Stimulated activated CD8-positive, alpha-beta memory T cell treated with anti-CD3 and anti-CD28 coated beads, Interleukin-4, amount 100 ng/mL, for 48 hours (primary cell): ENCODE results near the gene DGKD.
"Not testable (repeated sequence)": the region's sequence is repeated elsewhere in the genome, so short reads cannot be mapped to it uniquely, and the experiment has no call there.

Experiments
- DNase-seq: peaks from one replicate; pipeline ENCODE4 v3.0.0-alpha.2; 2020

Gene DGKD

GRCh38 chr2:233365861-233366520 is 11.7 kb downstream of the DGKD start:
- DNase-seq, result no peak

DNA sequence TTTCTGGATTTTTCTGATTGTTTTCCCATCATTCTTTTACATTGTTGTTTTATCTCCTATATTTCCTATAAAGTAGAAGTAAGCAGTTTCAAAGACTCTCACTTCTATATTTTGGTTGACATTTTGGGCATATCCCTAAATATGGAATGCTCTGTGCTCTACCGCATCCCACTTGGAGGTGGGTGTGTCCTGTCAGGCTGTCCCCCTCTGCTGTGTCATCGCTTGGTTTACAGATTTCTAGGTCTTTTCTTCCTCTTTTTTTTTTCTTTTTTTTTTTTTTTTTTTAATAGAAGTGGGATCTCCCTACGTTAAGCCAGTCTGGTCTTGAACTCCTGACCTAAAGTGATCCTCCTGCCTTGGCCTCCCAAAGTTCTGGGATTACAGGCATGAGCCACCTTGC is 13.3 kb downstream of the DGKD start:
- DNase-seq, result no peak

DNA sequence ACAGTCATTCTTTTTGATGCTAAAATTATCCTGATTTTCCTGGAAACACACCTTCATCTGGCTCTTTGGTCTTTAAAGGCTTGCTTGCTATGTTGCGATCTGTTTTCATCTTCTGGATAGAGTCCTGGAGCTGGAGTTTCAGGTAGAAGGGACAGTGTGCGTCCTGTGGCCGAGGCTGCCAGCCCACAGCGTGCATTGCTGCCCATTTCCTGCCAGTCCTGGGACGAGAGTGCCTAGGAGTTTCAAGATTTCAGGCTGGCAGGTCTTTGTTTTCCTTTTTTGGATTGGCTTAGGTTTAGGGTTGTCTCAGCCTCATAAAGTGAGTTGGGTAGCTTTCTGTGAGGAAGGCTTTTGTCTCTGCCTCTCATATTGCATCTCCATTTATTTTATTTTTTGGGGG is 14.5 kb downstream of the DGKD start:
- no peak for DNase-seq

DNA sequence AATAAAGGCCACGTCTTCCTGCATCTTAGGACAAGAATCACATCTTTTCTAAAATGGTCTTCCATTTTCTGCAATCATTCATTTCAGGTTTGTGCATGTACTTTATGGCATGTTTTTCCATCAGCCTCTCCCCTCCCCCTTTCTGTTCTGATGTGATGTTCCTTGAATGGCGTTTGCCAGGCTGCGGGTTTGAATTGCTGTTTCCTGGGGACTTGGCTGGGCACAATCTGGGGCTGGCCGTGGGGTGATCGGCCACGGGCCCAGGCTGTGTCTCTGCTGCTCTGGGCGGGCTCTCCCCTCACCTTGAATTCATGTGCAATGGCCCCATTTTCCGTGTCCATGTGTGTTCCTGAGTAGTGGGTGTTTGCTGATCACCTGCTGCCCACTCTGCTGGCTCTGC is 15.2 kb downstream of the DGKD start:
- no peak for DNase-seq

DNA sequence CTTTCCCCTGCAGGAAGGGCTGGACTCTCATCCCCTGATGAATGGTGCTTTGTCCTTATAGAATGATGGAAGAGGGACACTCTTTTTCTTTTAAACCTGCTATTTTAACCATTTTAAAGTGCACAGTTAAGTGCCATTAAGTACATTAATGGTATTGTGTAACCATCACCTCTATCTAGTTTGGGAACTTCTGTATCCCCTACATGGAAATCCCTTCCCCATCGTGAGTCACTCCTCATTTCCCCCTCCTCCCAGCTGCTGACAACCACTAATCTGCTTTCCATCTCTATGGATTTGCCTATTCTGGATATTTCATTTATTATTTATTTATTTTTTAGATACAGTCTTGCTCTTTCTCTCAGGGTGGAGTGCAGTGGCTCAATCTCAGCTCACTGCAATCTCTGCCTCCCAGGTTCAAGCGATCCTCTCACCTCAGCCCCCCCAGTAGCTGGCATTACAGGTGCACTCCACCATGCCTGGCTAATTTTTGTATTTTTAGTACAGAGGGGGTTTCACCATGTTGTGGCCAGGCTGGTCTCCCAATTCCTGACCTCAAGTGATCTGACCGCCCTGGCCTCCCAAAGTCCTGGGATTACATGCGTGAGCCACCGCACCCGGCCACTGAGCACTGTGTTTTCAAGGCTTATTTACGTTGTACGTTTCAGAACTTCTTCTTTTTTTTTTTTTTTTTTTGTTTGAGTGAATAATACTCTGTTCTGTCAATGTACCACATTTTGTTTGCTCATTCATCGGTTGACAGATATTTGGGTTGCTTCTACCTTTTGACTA is 15.8 kb downstream of the DGKD start:
- DNase-seq, result no peak

GRCh38 chr2:233371641-233372040 is 17.3 kb downstream of the DGKD start:
- no peak for DNase-seq

GRCh38 chr2:233372855-233373254 is 18.6 kb downstream of the DGKD start:
- no peak for DNase-seq

- no peak for DNase-seq
These were observed 19.0 kb downstream of the DGKD start for GRCh38 chr2:233373316-233373715.

GRCh38 chr2:233374776-233375175 is 20.5 kb downstream of the DGKD start:
- not testable (repeated sequence) for DNase-seq

GRCh38 chr2:233375490-233376314 is 21.4 kb downstream of the DGKD start:
- no peak for DNase-seq

DNA sequence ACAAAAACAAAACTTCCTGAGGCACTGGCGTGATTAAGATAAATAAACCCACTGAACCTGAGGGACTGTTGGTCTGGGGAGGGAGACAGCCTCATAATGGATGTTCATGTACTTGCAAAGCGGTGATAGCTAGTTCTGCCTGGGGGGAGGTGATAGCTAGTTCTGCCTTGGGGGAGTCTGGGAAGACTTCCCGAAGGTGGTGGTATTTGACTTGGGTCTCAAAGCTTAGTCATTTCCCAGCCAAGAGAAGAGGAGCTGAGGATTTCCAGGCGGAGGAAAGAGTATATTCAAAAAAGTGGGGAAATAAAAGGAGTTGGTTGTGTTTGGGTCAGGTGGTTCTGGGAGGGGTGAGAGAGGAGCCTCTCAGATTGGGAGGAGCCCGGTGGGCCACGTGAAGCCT is 24.7 kb downstream of the DGKD start:
- no peak for DNase-seq

GRCh38 chr2:233379441-233379840 is 25.1 kb downstream of the DGKD start:
- no peak for DNase-seq

GRCh38 chr2:233380132-233380895 is 26.0 kb downstream of the DGKD start:
- DNase-seq, result no peak

GRCh38 chr2:233380995-233381637 is 26.8 kb downstream of the DGKD start:
- no peak for DNase-seq

- no peak for DNase-seq
These were observed 27.3 kb downstream of the DGKD start for GRCh38 chr2:233381638-233381995.

DNA sequence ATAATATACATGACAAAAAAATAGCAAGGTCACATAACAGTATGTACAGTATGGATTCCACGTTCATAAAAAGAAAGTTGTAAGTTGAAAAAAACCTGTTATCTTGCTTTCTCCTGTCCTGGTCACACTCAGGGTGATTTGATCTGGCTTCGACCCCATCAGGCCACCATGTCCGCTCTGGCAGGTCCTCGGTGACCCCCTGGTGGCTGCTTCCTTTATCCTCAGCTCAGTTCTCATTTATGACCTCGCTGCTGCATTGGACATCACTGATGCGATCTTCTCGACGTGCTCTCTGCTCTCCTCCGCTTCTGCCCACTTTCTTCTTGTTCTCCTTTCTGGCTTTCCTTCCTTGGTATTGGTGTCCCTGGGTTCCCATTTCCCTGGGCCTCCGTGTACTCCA is 29.7 kb downstream of the DGKD start:
- no peak for DNase-seq

GRCh38 chr2:233384811-233385488 is 30.7 kb downstream of the DGKD start:
- no peak for DNase-seq

DNA sequence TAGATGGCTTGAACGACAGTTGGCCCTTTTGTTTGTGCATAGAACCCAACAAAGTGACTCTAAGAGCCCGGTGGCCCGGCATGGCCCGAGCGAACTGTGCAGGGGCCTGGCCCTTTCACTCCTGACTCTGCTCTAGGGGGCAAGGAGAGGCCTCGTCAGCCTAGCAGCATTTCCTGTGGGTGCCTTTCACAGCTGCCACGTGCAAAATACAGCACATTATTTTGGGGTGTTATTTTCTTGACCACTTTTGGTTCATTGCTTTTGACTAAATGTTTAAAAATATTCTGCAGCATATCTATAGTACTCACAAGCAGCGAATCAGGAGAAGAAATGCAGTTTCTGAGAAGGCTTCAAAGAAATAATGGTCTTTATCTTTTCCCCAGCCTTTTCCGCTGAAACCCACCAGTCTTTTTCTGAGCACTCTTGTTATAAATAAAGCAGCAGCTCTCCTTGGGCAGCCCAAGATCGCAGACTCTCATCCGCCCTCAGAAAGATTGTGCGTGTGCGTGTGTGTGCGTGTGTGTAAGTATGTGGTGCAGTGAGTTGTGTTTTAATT is 31.3 kb downstream of the DGKD start:
- DNase-seq, result peak; percentile 68

GRCh38 chr2:233386382-233387041 is 32.2 kb downstream of the DGKD start:
- peak; percentile 61 for DNase-seq

- no peak for DNase-seq
These were observed 32.9 kb downstream of the DGKD start for GRCh38 chr2:233387225-233387624.
